Parathyroid adenoma (tissue), 2 donors: Measurements from ENCODE around the gene JADE2.

ENCODE experiments used
- H2AFZ ChIP-seq: fragments of 300-600 bp; sonication (generic); one replicate; pipeline ENCODE4 v1.7.0; 2017; ENCODE audit warnings: antibody characterized with exemption, mild to moderate bottlenecking
- H3K27ac ChIP-seq: fragments of 300-600 bp; sonication (generic); one replicate; pipeline ENCODE4 v1.7.0; 2017
- H3K27me3 ChIP-seq: fragments of 300-600 bp; sonication (generic); one replicate; pipeline ENCODE4 v1.7.0; 2017; ENCODE audit warnings: low read length; ENCODE audit not compliant: control insufficient read depth, insufficient read depth
- H3K36me3 ChIP-seq: fragments of 300-600 bp; sonication (generic); one replicate; pipeline ENCODE4 v1.7.0; 2017; ENCODE audit warnings: low read length; ENCODE audit not compliant: control insufficient read depth, insufficient read depth
- H3K4me1 ChIP-seq: fragments of 300-600 bp; sonication (generic); one replicate; pipeline ENCODE4 v1.7.0; 2017; ENCODE audit warnings: control low read depth
- H3K4me2 ChIP-seq: fragments of 300-600 bp; sonication (generic); one replicate; pipeline ENCODE4 v1.7.0; 2017; ENCODE audit warnings: low read length
- H3K4me3 ChIP-seq: fragments of 300-600 bp; sonication (generic); one replicate; pipeline ENCODE4 v1.7.0; 2017; ENCODE audit warnings: low read depth, low read length
- H3K79me2 ChIP-seq: fragments of 300-600 bp; sonication (generic); one replicate; pipeline ENCODE4 v1.7.0; 2017; ENCODE audit warnings: control low read depth
- H3K9ac ChIP-seq: fragments of 300-600 bp; sonication (generic); one replicate; pipeline ENCODE4 v1.7.0; 2017; ENCODE audit warnings: mild to moderate bottlenecking
- H3K9me3 ChIP-seq: fragments of 300-600 bp; sonication (generic); one replicate; pipeline ENCODE4 v1.7.0; 2017; ENCODE audit warnings: low read length; ENCODE audit not compliant: control insufficient read depth
- TF ChIP-seq, protein P1 (sequence below): fragments of 300-600 bp; sonication (generic); IDR thresholded peaks from one replicate; pipeline ENCODE4 v1.7.0; 2017; ENCODE audit warnings: antibody characterized with exemption, mild to moderate bottlenecking
- donor health status: primary hyperparathyroidism.

The JADE2 gene

DNA sequence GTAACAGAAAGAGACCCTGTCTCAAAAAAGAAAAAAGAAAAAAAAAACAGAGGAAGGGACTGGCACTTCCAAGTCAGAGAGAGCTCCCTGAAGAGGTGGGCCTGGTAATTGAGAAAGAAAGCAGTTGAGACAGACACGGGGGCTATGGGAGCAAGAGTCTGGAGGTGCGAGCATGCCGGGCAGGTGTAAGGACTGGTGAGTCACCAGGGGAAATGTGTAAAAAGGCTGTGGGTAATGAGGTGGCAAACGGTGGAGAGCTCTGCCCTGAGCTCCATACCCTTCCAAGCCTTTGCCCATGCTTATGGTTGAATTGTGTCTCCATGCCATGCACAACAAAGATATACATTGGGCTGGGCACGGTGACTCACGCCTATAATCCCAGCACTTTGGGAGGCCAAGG lies 18.0 kb upstream of the JADE2 start:
- Histone ChIP-seq H3K27ac (no peak overlapping the region), H3K4me1 (peaks cover 23% of the 10 kb centered on the region), H3K79me2 (no peaks in the 10 kb centered on the region), H3K9ac (no peak overlapping the region), H3K27me3 (no peaks in the 10 kb centered on the region), H3K36me3 (no peaks in the 10 kb centered on the region), H2AFZ (no peak overlapping the region), H3K4me2 (no peak overlapping the region), H3K9me3 (no peaks in the 10 kb centered on the region), H3K4me3 (no peak overlapping the region)
- TF ChIP-seq, protein P1, sequence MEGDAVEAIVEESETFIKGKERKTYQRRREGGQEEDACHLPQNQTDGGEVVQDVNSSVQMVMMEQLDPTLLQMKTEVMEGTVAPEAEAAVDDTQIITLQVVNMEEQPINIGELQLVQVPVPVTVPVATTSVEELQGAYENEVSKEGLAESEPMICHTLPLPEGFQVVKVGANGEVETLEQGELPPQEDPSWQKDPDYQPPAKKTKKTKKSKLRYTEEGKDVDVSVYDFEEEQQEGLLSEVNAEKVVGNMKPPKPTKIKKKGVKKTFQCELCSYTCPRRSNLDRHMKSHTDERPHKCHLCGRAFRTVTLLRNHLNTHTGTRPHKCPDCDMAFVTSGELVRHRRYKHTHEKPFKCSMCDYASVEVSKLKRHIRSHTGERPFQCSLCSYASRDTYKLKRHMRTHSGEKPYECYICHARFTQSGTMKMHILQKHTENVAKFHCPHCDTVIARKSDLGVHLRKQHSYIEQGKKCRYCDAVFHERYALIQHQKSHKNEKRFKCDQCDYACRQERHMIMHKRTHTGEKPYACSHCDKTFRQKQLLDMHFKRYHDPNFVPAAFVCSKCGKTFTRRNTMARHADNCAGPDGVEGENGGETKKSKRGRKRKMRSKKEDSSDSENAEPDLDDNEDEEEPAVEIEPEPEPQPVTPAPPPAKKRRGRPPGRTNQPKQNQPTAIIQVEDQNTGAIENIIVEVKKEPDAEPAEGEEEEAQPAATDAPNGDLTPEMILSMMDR: no peak

DNA sequence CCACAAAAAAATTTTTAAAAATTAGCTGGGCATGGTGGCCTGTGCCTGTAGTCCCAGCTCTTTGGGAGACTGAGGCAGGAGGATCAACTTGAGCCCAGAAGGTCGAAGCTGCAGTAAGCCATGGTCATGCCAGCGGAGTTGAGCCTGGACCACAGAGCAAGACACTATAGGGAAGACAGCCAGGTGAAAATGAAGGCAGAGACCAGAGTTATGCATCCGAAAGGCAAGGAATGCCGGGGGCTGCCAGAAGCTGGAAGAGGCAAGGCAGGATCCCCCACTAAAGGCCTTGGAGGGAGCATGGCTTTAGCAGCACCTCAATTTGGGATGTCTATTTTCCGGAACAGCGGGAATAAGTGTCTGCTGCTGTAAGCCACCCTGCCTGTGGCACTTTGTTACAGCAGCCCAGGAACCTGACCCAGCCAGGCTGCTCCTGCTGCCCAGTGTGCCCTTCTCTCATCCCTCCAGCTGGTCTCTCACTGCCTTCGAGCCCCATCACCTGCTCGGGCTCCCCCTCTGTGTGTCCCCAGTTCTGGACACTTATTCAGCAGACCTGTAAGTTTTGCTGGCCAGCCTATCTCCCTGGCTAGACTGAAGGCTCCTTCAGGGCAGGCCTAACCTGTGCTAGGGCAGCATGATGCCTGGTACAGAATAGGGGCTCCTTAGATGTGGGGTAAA lies 16.8 kb upstream of the JADE2 start:
- TF ChIP-seq, protein P1: no peak

DNA sequence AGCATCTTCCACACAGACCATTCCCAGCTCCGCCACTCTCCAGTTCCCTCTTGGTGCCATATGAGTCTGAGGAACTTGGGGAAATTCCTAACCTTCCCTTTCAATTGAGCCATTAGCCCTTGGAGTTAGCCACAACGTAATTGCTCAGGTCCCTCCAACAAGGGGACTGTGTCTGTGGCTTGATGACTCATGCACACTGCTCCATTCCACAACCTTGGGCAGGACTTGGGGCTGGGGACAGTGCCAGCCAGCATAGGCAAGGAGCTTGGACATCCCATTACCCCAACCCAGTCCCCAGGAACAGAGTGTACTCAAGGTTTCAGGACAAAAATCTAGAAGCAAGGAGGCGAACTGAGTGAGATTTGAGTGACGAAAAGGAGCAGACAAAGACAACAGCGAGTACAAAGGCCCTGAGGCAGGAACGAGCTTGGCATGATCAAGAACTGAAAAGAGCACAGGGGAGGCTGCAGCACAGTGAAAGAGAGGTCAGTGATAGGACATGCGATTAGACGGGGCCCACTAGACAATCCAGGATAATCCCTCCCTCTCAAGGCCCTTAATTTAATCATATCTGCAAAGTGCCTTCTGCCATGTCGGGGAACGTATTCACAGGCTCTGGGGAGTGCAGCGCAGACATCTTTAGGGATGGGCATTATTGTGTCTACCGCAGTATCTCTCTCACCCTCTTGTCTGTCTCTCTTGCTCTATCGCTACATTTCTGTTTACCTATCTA lies 16.0 kb upstream of the JADE2 start:
- Histone ChIP-seq H3K36me3 (no peaks in the 10 kb centered on the region), H3K9me3 (no peaks in the 10 kb centered on the region), H3K79me2 (no peaks in the 10 kb centered on the region), H2AFZ (no peak overlapping the region), H3K4me1 (peaks cover 27% of the 10 kb centered on the region), H3K4me2 (no peak overlapping the region), H3K9ac (no peak overlapping the region), H3K4me3 (no peak overlapping the region), H3K27ac (no peak overlapping the region), H3K27me3 (no peaks in the 10 kb centered on the region)
- TF ChIP-seq, protein P1: no peak

More for the DNA sequence above, 16.8 kb upstream of the JADE2 start:
- H3K27ac ChIP-seq: no peak overlapping the region
- no peak overlapping the region for H3K9ac ChIP-seq
- no peaks in the 10 kb centered on the region for H3K27me3 ChIP-seq
- H3K36me3 ChIP-seq: no peaks in the 10 kb centered on the region
- peaks cover 27% of the 10 kb centered on the region for H3K4me1 ChIP-seq
- H3K9me3 ChIP-seq: no peaks in the 10 kb centered on the region
- no peak overlapping the region for H3K4me2 ChIP-seq
- no peak overlapping the region for H3K4me3 ChIP-seq
- no peaks in the 10 kb centered on the region for H3K79me2 ChIP-seq
- no peak overlapping the region for H2AFZ ChIP-seq

DNA sequence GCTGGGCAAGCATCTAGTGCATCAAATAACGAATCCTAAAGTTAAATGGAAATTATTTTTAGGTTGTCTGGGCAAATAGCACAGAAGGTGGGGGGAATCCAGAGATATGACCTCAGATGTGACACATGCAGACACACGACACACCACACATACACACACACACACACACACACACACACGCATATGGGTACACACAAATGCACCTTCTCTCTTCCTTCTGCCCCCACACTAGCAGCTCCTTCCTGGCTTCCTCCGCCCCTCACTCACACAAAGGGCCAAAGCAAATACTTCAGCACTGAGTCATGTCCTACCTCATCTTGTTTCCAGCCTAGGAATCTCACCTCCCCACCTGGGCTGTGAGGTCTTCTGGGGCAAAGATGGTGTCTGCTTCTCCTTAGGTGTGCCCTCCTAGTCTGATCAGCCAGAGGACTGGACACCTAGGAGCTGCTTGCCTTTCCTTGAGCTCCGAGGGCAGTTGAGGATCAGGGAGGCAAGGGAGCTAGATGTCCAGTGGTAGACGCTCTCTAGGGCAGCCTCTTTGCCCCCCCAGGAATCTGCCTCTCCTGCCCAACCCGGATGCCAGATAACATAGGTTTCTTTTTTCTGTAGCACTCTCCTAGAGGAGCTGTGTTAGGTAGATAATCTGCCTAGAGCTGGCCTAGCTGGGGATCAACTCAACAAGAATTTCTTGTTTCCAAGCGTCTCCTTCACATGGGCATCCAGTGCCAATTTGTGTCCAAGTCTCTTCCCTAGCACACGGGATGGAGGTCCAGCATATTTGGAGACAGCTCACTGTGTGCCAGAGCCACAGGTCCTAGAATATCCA lies 14.3 kb upstream of the JADE2 start:
- H3K9me3 ChIP-seq: no peaks in the 10 kb centered on the region
- H3K27ac ChIP-seq: peak overlapping the region; percentile 61
- no peaks in the 10 kb centered on the region for H3K79me2 ChIP-seq
- TF ChIP-seq, protein P1: no peak
- H3K4me1 ChIP-seq: peaks cover 22% of the 10 kb centered on the region
- no peaks in the 10 kb centered on the region for H3K36me3 ChIP-seq
- H3K27me3 ChIP-seq: no peaks in the 10 kb centered on the region
- no peak overlapping the region for H3K4me2 ChIP-seq
- H2AFZ ChIP-seq: peak overlapping the region; percentile 77
- no peak overlapping the region for H3K9ac ChIP-seq
- no peak overlapping the region for H3K4me3 ChIP-seq
